ENCODE measurements around the gene CNTNAP2. TPM values are rescaled to one million over a fixed set of nuclear protein-coding genes. Genes with fewer than 3 reads are reported as not detected.

Gene CNTNAP2
- total RNA-seq, 4 donors from 2014 or later: 0.42 TPM; not detected in 3

GRCh38 chr7:148210804-148211325, 2094.3 kb downstream of the CNTNAP2 start:
- WGBS, 2 donors: 81% methylated on average over 3 of the region's 3 CpGs
- no peak for DNase-seq (ENCODE audit: low spot score in 2 of 2)
- Histone ChIP-seq H3K27me3 (no peaks in the 10 kb centered on the region), H3K4me3 (no peak overlapping the region), H3K36me3 (no peaks in the 10 kb centered on the region), H3K27ac (no peak overlapping the region), H3K9me3 (no peaks in the 10 kb centered on the region), H3K4me1 (peaks cover 0 to 16% (median 0%) of the 10 kb centered on the region in 4 donors)
- no peak for TF ChIP-seq CTCF (IDR thresholded peaks at IDR 0.05)
- TF ChIP-seq POLR2A (IDR thresholded peaks at IDR 0.05): no peak
- TF ChIP-seq EP300 (IDR thresholded peaks at IDR 0.05): no peak

- no peak for TF ChIP-seq CTCF (IDR thresholded peaks at IDR 0.05)
- no peak for TF ChIP-seq EP300 (IDR thresholded peaks at IDR 0.05)
- no peak for TF ChIP-seq POLR2A (IDR thresholded peaks at IDR 0.05)
- no peak overlapping the region for H3K27ac ChIP-seq
- no peak overlapping the region for H3K4me3 ChIP-seq
- H3K27me3 ChIP-seq: no peaks in the 10 kb centered on the region
- H3K9me3 ChIP-seq: no peaks in the 10 kb centered on the region
- DNase-seq (ENCODE audit: low spot score in 2 of 2): no peak
- no peaks in the 10 kb centered on the region for H3K36me3 ChIP-seq
- peaks cover 0 to 16% (median 0%) of the 10 kb centered on the region in 4 donors for H3K4me1 ChIP-seq
Observed at GRCh38 chr7:148211740-148212151, 2095.1 kb downstream of the CNTNAP2 start.

- H3K27me3 ChIP-seq: no peaks in the 10 kb centered on the region
- no peak overlapping the region for H3K4me3 ChIP-seq
- no peak for DNase-seq (ENCODE audit: low spot score in 2 of 2)
- no peaks in the 10 kb centered on the region for H3K36me3 ChIP-seq
- no peaks in the 10 kb centered on the region for H3K9me3 ChIP-seq
- no peak overlapping the region for H3K27ac ChIP-seq
- peaks cover 0 to 16% (median 0%) of the 10 kb centered on the region in 4 donors for H3K4me1 ChIP-seq
- 86 to 90% methylated on average over 3 of the region's 3 CpGs for WGBS, 2 donors
- TF ChIP-seq CTCF (IDR thresholded peaks at IDR 0.05) (no peak), EP300 (IDR thresholded peaks at IDR 0.05) (no peak), POLR2A (IDR thresholded peaks at IDR 0.05) (no peak)
Observed at GRCh38 chr7:148212731-148213130, 2096.1 kb downstream of the CNTNAP2 start.

- 92 to 96% methylated on average over 4 of the region's 4 CpGs for WGBS, 2 donors
- no peak overlapping the region for H3K4me3 ChIP-seq
- H3K27me3 ChIP-seq: no peaks in the 10 kb centered on the region
- H3K36me3 ChIP-seq: no peaks in the 10 kb centered on the region
- H3K27ac ChIP-seq: no peak overlapping the region
- peaks cover 0 to 16% (median 0%) of the 10 kb centered on the region in 4 donors for H3K4me1 ChIP-seq
- no peaks in the 10 kb centered on the region for H3K9me3 ChIP-seq
- DNase-seq (ENCODE audit: low spot score in 2 of 2): no peak
- TF ChIP-seq EP300 (IDR thresholded peaks at IDR 0.05) (no peak), POLR2A (IDR thresholded peaks at IDR 0.05) (no peak), CTCF (IDR thresholded peaks at IDR 0.05) (no peak)
Observed at GRCh38 chr7:148214101-148214500, 2097.5 kb downstream of the CNTNAP2 start.

GRCh38 chr7:148218603-148219002, 2102.0 kb downstream of the CNTNAP2 start:
- H3K27ac ChIP-seq: no peak overlapping the region
- no peaks in the 10 kb centered on the region for H3K9me3 ChIP-seq
- no peaks in the 10 kb centered on the region for H3K4me1 ChIP-seq
- TF ChIP-seq EP300 (IDR thresholded peaks at IDR 0.05) (no peak), CTCF (IDR thresholded peaks at IDR 0.05) (no peak), POLR2A (IDR thresholded peaks at IDR 0.05) (no peak)
- H3K4me3 ChIP-seq: no peak overlapping the region
- no peaks in the 10 kb centered on the region for H3K36me3 ChIP-seq
- 90 to 96% methylated on average over 4 of the region's 4 CpGs for WGBS, 2 donors
- no peak for DNase-seq (ENCODE audit: low spot score in 2 of 2)
- no peaks in the 10 kb centered on the region for H3K27me3 ChIP-seq

Data from tibial nerve (tissue), 4 donors.